Fibroblast of peridontal ligament (primary cell): ENCODE measurements around the gene USP24.

Source experiments
- DNase-seq: peaks from one replicate; pipeline ENCODE4 v3.0.0-alpha.2; 2010; ENCODE audit errors: extremely low read depth

USP24 gene

GRCh38 chr1:55215194-55216021, at the start of gene USP24:
Gene USP24 (minus strand): TSS chr1:55215364. CDS start chr1:55215113, 251 bp downstream.
- DNase-seq, result peak; percentile 55

GRCh38 chr1:55262822-55263221, 47.7 kb upstream of the USP24 start:
- DNase-seq, result peak; percentile 70

- no peak for DNase-seq
Measured at GRCh38 chr1:55259911-55260609, 44.9 kb upstream of the USP24 start.

- peak; percentile 38 for DNase-seq
Measured at GRCh38 chr1:55257958-55258357, 42.8 kb upstream of the USP24 start.

- no peak for DNase-seq
Measured at GRCh38 chr1:55255901-55256300, 40.7 kb upstream of the USP24 start.

- DNase-seq, result no peak
Measured at GRCh38 chr1:55252942-55253589, 37.9 kb upstream of the USP24 start.

GRCh38 chr1:55250399-55251075, 35.4 kb upstream of the USP24 start:
- peak; percentile 17 for DNase-seq

GRCh38 chr1:55249646-55250398, 34.7 kb upstream of the USP24 start:
- DNase-seq, result no peak

- no peak for DNase-seq
Measured at GRCh38 chr1:55246896-55247295, 31.7 kb upstream of the USP24 start.

GRCh38 chr1:55246331-55246730, 31.2 kb upstream of the USP24 start:
- no peak for DNase-seq

- DNase-seq, result no peak
Measured at GRCh38 chr1:55245781-55246180, 30.6 kb upstream of the USP24 start.

GRCh38 chr1:55244476-55245099, 29.4 kb upstream of the USP24 start:
- peak; percentile 42 for DNase-seq

GRCh38 chr1:55243655-55244054, 28.5 kb upstream of the USP24 start:
- DNase-seq, result no peak

GRCh38 chr1:55239548-55239947, 24.4 kb upstream of the USP24 start:
- DNase-seq, result no peak

- peak; percentile 90 for DNase-seq
Measured at GRCh38 chr1:55235722-55236121, 20.6 kb upstream of the USP24 start.

- peak; percentile 81 for DNase-seq
Measured at GRCh38 chr1:55234016-55234415, 18.9 kb upstream of the USP24 start.

GRCh38 chr1:55233145-55233777, 18.1 kb upstream of the USP24 start:
- no peak for DNase-seq

GRCh38 chr1:55232448-55233144, 17.4 kb upstream of the USP24 start:
- no peak for DNase-seq

GRCh38 chr1:55231745-55232144, 16.6 kb upstream of the USP24 start:
- no peak for DNase-seq

GRCh38 chr1:55230659-55231058, 15.5 kb upstream of the USP24 start:
- no peak for DNase-seq
